ENCODE results near the gene FOXL2.

Gene FOXL2

DNA sequence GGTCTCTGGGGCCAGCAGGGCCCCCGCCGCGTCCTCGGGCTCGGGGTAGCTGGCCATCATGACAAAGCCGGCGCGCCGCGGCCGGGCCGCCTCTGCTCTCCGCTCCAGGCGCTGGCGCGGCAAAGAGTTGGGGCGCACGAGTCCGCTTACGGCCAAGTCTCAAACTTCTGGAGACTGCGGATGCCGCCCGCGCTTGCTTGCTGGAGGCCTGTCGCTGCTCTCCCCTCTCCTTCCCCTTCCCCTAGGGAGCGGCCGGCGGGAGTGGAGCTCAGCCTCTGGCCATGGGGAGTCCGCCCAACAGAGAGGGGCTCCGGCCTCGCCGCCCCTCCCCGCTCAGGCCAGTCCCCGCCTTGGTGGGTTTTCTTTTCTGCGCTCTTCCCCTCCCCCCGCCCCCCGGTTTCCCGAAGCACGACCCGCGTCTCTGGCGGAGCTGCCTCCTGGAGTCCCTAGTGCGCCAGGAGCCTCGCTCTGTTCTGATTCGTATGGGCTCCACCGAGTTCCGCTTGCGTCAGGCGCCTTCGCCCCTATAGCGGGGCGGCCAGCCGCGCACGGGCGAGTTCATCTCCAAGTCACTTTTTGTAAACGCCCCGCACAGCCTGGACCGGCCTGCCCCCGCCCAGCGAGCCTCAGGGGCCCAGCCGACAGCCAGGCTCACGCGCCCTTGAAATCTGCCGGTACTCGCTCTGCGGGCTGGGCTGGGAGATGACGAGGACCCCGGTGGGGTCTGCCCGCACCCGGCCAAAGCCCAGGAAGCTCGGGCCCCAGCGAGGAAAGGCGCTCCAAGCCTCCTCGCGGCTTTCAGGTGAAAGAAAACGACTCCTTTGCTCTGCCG lies at the start of gene FOXL2, which contains the start of gene FOXL2NB:
TSS of gene FOXL2 (minus strand) at position 475 of the 832 bp plus-strand sequence. CDS start at position 60, 415 bp downstream.
TSS of gene FOXL2NB (plus strand) at position 555 of the 832 bp plus-strand sequence. CDS start at position 703, 148 bp downstream.
- no peak for DNase-seq (ENCODE audit: low read depth)

DNA sequence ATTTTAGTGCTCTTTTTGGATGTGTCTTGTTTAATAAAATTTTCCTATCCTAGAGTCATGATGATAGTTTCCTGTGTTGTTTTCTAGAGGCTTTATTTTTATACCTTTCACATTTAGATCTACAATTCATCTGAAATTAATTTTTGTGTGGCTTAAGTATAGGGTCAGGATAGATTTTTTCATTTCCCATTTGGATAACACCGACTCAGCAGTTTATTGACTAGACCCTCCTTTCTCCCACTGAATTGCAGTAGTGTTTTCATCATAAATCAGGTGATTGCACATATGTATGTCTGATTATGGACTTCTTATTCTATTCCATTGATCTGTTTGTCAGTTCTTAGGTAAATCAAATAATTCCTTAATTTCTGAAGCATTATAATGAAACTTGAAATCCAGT lies 48.8 kb upstream of the FOXL2 start:
- no peak for DNase-seq (ENCODE audit: low read depth)

DNA sequence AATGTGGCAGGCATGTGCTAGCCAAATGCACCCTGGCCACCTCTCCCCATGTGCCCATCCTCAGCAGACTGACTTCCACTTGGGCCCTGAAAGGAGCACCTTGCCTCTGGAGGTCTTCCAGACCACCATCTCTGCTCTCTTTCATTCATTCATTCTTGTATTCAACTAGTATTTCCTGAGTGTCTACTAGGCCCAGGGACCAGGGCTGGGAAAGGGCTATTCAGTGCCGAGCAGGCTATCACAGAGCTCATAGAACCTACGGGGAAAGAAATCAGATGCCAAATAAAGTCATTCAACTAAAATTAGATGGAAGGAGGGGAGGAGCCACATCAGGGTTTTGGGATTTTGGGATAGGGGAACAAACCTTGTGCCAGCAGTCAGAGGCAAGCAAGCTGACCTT lies 40.2 kb upstream of the FOXL2 start:
- no peak for DNase-seq (ENCODE audit: low read depth)

DNA sequence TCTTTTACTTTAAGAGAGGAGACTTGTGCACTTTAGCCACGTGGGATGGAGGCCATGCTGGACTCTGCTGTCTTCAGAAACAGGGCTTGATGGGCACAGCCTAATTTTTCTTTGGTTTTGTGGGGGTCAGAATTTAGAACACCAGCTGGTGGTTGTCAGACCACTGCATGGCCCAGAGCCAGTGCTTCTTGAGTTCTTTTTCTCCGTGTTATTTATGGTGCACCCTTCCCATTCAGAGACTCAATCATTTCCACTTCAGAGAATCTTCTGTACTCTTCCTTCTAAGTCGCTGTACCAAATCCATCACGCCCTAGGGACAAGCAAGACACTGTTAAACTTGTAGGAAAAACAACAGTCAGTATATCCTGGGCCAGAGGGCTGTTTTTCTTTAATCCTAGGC lies 39.0 kb upstream of the FOXL2 start:
- no peak for DNase-seq (ENCODE audit: low read depth)

DNA sequence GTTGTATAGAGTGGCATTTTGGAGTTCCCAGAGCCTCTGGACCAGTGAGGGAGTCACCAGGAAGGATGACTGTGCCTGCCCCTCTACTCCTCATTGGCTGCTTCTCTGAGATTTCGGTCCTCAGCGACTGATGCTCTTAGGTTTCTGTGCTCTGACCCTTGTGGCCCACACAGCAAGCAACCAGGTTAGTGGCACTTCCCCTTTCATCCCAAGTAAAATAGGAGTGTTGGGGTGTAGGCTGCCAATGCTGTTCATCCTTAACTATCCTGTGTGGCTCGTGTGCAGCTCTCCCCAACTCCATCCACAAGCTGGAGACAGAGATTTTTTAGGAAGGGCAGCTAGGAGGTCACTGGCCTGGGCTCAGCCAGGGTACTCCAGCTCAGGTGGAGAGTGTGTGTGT lies 37.9 kb upstream of the FOXL2 start:
- DNase-seq (ENCODE audit: low read depth), result no peak

DNA sequence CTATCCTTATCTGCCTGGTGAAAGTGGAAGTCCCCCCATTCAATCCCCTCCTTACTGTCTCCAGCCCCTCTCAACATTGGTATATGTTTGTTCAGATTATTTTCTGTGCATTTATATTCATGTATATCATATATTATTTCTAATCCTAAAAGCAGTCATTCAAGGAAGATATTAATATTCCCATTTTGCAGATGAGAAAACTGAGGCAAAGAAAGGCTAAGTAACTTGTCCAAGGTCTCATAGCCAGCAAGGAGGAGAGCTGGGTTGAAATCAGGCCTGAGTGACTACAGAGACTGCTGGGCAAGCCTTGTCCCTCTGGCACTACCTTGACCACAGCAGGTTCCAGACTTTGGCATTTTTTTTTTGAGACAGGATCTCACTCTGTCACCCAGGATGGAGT lies 29.1 kb upstream of the FOXL2 start:
- DNase-seq (ENCODE audit: low read depth), result no peak

DNA sequence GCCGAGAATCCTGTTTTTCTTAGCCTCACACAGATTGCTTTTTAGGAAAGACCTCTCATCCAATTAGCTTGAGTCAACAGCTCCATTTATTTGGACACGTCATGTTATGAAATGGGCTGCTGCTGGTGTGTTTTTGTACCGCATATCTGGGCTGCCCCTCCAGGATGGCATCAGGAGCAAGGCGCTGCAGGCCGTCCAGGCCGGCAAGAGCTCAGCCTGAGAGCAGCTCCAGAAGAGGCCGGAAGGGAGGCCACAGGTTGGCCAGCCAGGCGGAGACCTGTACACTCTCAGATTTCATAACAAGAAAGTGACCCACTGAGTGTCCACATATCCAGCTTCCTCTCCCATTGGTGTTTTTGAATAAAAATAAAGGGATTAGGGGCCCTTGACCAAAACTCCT lies 28.4 kb upstream of the FOXL2 start:
- DNase-seq (ENCODE audit: low read depth), result no peak

DNA sequence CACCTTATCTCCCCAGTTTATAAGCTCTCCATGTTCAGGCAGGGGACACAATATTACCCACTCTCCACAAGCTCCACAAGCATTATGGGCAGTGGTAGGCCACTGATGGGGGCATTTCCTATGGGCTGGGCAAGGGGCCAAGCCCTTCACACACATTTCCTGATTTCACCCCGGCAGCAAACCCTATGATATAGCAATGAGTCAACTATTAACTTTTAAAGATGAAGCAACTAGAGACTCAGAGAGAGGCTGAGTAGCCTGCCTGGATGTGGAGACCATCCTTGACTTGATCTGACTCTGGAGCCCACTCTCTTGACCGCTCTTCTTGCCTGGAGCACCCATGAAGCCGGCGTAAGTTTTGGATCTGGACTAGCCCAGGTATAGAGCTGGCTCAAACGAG lies 27.5 kb upstream of the FOXL2 start:
- DNase-seq (ENCODE audit: low read depth), result no peak

DNA sequence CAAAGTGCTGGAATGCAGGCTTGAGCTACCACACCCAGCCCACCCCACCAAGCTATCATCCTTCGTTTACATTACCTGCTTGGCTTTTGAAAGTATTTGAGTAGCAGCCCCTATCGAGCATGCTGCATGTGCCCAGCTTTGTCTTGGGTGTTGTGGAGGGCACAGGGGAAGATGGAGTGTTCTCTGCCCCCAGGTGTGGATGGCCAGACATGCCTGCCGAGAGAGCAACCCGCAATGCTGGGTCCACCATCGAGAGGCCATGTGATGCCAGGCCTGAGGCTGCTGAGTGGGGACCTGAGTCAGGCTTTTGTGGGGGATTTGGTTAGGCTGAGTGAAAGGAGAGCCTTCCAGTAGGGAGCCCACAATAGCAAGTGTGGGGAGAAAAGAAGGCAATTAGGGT lies 26.0 kb upstream of the FOXL2 start:
- DNase-seq (ENCODE audit: low read depth), result no peak

DNA sequence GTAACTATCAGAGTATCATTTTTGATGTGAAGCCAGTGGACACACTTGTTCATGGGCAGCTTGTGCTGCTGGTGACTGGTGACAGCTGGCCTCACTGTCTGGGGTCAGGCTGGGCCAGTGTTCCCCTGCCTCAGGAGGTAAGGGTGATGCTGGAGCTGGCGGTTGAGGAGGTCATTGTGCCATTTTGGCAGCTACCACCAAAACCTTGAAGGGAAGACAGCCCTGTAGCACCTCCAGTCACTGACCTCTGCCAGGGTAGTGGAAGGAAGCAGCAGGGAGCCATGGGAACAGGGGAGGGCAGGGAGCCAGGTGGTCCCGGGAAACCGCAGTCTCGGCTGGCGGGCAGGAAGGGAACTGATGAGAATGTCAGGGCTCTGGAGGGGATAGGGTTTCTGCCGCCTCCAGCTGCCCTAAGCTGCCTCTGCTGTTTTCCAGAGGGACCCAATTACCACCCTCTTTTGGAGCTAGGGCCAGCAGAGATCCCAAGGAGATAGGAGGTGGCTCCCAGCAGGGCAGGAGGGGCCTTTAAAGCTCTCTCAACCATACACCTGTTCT lies 24.9 kb upstream of the FOXL2 start:
- no peak for DNase-seq (ENCODE audit: low read depth)

DNA sequence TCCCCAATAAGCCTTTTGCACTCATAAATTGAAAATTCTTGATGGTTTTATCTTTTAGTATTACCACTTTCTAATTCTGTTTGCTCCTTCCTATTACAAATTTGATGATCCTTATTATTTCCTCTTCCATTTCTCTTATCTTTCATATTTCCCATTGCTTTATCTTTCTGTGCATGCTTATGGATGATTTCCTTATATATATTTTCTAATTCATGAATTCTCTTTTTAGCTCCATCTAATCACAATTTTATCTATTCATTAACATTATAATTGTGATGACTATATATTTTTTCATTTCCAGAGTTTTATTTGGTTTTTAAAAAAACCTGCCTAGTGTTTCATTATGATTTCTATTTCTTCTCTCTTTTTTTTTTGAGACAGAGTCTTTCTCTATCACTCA lies 18.0 kb upstream of the FOXL2 start:
- no peak for DNase-seq (ENCODE audit: low read depth)

DNA sequence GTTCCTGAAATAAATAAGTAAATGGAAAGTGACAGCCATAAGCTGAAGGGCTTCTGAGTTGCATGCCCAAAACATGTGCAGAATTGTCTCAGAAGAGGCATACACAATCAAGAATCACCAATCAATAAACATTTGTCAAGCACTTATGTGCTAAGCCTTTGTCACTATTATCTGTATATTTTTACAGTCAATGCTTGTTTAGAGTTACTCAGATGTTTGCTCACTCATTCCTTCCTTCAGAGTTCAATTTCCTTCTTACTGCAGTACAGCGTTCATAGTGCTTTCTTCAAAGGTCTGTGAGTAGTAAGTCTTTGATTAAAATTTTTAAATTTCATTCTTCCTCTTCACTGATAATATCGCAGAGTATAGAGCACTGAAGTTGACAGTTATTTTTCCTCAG lies 17.3 kb upstream of the FOXL2 start:
- no peak for DNase-seq (ENCODE audit: low read depth)

DNA sequence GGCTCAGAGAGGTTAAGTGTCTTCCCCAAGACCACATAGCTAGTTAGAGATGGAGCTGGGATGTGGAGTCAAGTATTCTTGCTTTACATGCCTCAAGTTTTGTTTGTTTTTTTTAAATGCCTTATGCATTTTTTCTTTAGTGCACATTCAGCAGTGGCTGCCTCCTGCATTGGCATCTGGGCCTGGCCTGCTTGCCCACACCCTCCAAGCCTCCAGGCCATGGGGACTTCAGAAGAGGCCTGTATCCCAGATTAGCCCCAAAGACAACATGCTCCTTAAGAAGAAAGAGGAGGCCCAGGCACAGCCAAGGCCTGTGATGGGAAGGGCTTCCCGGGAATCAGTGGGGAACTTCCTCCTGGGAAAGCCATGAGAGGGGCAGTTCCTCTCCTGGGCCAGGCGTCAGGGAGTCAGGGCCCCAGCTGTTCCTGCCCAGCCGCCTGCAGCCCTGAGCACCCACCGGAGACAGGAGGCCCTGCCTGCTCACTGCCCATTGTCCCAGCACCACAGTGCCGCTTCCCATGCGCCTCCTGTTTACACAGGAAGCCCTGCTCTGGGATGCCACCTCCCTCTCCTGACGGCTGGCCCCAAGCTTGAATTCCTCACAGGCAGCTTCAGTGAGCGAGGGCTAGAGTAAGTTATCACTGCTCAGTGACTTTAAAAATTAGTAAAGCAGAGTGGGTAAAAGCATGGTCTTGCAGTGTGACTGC lies 16.1 kb upstream of the FOXL2 start:
- DNase-seq (ENCODE audit: low read depth), result no peak

DNA sequence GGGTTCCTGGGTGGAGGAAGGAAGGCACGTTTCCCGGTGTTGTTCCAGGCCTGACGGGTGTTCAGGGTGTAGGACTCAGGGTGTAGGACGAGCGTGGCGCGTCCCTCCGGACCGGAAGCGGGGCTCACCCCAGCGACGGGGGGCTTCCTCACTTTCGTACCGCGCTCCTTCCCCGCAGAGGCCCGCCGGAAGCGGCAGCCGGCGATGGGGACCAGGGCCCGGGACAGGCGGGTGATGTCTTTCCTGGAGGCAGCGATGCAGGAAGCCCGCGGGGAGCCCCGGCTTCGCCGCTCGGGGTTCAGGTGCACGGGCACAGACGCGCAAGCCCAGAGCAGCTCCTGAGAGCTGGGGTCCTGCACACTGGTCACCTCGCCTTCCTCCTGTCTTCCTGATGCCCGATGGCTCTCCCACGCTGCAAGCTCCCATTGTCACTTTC lies 13.5 kb upstream of the FOXL2 start:
- no peak for DNase-seq (ENCODE audit: low read depth)

DNA sequence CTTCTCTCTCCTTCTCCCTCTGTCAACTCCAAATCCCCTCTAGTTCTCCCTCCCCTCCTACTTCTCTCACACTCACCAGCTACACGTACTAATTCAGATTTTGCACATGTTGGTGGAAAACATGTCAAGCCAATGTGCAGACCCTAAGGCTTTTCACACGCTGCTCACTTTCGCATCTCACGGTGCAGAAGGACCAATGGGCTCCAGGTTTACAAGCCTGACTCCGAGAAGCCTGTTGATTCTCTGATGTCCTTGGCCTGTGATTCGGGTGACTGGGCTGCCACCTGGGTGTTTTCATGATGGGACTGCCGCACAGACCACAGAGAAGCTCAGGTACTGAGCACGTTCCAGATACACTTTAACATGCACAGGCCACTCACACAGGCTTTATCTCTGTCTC lies 3.8 kb upstream of the FOXL2 start:
- DNase-seq (ENCODE audit: low read depth), result no peak

DNA sequence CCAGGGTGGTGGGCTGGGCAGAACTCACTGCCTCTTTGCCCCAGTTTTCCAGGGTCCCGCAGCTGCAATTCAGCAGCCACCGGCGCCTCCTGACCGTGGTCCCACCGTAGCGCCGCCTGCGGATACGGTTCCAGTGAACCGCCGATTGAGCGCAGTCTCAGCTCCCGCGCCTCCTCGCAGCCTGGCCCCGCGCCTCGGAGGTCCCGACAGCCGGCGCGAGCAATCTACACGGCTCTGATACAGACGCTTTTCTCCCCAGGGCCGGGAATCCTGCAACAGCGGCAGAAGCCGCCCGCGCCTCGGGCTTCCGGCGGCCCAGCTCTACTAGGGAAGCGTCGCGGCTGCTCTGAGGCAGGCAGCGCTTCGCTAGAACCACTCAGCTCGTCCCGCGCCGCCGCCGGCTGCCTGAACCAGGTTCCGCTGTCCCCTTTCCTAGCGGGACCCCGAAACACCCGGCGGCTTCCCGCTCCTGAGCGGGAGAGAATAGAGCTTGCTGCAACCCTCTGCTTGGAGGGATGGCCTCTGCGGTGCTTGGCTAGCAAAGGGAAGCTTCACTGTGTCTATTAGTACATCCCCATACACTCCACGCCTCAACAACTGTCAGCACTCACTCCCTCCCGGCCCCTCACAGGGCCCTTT lies 3.2 kb upstream of the FOXL2 start:
- no peak for DNase-seq (ENCODE audit: low read depth)

DNA sequence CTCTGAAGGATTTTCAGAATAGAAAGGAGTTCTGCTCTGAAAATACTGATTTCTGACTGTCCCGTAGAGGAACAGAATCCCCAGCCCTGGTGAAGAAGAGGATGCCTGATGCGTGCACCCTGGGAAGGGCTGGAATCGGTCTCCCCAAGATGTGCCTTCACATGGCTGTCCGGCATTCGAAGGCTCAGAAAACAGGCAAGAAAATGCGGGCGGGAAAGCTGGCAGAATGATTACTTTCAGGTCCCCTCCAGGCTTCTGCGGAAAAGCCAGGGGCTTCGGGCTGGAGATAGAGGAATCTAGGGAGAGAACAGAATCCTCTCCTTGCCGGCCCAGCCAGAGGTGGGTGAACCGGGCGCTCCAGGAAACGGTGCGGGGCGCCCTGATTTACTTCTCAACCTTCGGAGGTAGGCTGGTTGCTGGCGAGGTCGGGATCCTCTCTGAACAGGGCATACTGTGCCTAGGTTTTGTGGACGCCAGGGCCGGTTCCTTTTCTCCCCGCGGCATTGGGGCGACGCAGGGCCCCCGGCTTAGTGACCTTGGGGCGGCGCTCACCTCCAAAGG lies 2.6 kb upstream of the FOXL2 start:
- no peak for DNase-seq (ENCODE audit: low read depth)

DNA sequence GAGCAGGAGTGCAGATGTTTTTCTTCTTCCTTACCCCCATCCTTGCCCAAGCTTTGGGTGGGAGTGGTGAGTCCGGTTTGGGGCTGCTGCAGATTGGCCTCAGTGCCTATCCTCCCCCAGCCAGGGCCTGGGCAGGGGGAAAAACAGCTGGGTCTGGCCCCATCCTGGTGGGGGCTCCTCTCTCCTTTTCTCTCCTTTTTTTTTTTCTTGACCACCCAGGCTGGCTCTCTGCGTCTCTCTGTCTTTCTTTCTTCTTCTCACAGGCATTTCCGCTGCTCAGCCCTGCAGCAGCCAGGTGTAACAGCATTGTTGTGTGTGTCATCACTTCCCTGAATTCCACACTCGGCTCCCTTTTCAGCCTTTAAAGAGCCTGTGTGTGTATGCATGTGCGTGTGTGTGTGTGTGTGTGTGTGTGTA lies 2.1 kb upstream of the FOXL2 start:
- DNase-seq (ENCODE audit: low read depth), result no peak

DNA sequence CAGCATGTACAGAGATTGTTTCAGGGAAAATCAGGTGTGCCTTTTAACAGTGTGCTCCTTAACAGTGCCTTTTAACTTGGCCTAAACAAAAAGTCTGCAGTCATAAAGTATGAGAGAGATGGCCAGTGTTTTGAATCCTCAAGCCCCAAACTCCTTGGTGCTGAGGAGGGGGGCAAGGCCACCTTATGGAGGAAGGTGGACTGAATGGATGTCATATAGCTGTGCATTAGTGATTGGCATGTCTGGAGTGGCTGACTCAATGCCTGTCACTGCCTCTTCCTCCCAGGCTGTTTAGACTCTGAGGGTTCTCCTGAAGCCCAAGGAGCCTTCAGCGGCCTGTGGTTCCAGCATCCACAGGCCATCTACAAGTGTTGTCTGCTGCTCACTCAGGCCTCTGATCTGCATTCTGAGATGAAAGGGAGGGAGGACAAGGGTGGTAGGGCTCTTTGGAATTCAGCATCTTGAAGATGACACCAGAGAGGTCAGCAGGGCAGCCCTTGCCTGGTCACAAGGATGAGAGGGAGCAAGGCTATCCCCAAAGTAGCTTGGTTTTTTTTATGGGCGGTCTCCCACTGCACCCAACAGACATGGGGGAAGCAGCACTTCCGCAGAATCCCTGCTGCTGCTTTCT lies 1.5 kb upstream of the FOXL2 start:
- no peak for DNase-seq (ENCODE audit: low read depth)

DNA sequence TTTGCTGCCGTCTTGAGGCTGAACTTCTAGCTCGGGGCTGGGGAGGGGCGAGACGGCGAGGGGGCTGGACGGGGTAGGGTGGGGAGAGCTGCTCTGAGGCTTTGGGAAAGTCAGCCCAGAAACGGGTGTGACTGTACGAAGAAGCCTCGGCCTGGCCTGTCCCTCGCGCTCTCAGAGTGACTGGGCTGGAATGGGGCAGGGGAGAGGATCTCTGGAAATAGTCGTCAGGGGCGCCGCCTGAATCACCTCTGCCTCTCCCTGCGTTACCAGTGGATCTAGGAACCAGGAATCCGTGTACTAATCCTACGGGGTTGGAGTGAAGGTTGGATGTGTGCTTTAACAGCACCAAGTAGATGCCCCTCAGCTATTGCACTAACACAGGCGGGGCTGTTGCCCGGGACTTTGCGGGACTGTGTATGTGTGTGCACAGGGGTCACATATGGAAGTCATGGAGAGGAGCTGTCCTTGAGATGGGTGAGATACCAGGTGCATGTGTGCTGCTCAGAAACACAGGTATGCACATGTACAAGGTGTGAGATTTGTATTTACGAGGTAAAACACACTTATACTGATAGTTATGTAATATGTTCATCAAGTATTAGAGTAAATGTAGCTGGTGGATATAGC lies 671 bp upstream of the FOXL2 start:
- no peak for DNase-seq (ENCODE audit: low read depth)

Data from CMK (cell line).